ENCODE results near the gene IFIT3. TPM values are rescaled to one million over a fixed set of nuclear protein-coding genes. Genes with fewer than 3 reads are reported as not detected.
"Not testable (repeated sequence)": the region's sequence is repeated elsewhere in the genome, so short reads cannot be mapped to it uniquely, and the experiment has no call there.

IFIT3 gene
- total RNA-seq, 2 donors from 2014 or later = 0.42 TPM; not detected in 1

GRCh38 chr10:89329151-89329550 lies 1.4 kb downstream of the IFIT3 start:
- H3K9me3 ChIP-seq (ENCODE audit: control insufficient read depth, low read length) = no peaks in the 10 kb centered on the region
- H3K4me1 ChIP-seq (ENCODE audit: control insufficient read depth, insufficient read depth, low read length) = peaks cover 22% of the 10 kb centered on the region
- Mint-ChIP-seq H3K4me1 (peaks cover 50% of the 10 kb centered on the region), H3K4me3 (no peak overlapping the region), H3K27ac (no peak overlapping the region), H3K27me3 (ENCODE audit: insufficient read depth) (no peaks in the 10 kb centered on the region), H3K9me3 (no peaks in the 10 kb centered on the region), H3K36me3 (ENCODE audit: low read depth) (no peaks in the 10 kb centered on the region)
- H3K9ac ChIP-seq (ENCODE audit: extremely low read depth, low read length, poor library complexity, severe bottlenecking) = no peak overlapping the region
- WGBS, 2 experiments (ENCODE audit: insufficient coverage in 1 of 2, insufficient read length in 1 of 2) = 92% methylated on average over 1 of the region's 2 CpGs; no CpG with 5 or more reads in 1 of the 2 experiments
- no peaks in the 10 kb centered on the region for H3K27me3 ChIP-seq (ENCODE audit: control insufficient read depth, insufficient read depth, low read length, poor library complexity, severe bottlenecking)
- TF ChIP-seq CTCF (conservative IDR thresholded peaks at IDR 0.05) = no peak
- no peak overlapping the region for H3K4me3 ChIP-seq (ENCODE audit: low read length)
- H3K27ac ChIP-seq (ENCODE audit: low read depth, low read length) = no peak overlapping the region
- H3K36me3 ChIP-seq (ENCODE audit: control insufficient read depth, insufficient read depth, low read length) = no peaks in the 10 kb centered on the region
- no peak for DNase-seq

DNA sequence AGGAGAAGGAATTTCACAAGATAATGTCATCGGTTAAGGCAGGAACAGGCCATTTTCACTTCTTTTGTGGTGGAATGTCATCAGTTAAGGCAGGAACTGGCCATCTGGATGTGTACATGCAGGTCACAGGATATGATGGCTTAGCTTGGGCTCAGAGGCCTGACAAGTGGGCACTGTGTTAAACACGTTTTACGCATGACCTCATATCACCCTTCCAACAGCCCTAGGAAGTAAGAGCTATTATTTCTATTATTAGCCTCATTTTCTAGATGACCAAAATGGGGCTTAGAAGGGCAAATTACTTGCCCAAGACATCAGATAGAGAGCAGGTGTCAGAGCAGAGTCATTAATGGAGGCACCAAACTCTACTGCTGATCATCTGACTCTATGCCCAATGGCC lies 2.2 kb downstream of the IFIT3 start:
- H3K36me3 ChIP-seq (ENCODE audit: control insufficient read depth, insufficient read depth, low read length); H3K27me3 ChIP-seq (ENCODE audit: control insufficient read depth, insufficient read depth, low read length, poor library complexity, severe bottlenecking); DNase-seq; H3K4me3 ChIP-seq (ENCODE audit: low read length); H3K27me3 Mint-ChIP-seq (ENCODE audit: insufficient read depth); H3K9me3 ChIP-seq (ENCODE audit: control insufficient read depth, low read length); H3K36me3 Mint-ChIP-seq (ENCODE audit: low read depth); H3K4me3 Mint-ChIP-seq; H3K9ac ChIP-seq (ENCODE audit: extremely low read depth, low read length, poor library complexity, severe bottlenecking); H3K27ac ChIP-seq (ENCODE audit: low read depth, low read length); H3K9me3 Mint-ChIP-seq: not testable (repeated sequence)
- H3K4me1 Mint-ChIP-seq = peaks cover 51% of the 10 kb centered on the region
- WGBS, 2 experiments (ENCODE audit: insufficient coverage in 1 of 2, insufficient read length in 1 of 2) = 93% methylated on average over 3 of the region's 3 CpGs; no CpG with 5 or more reads in 1 of the 2 experiments
- H3K27ac Mint-ChIP-seq = peak overlapping the region; percentile 40
- H3K4me1 ChIP-seq (ENCODE audit: control insufficient read depth, insufficient read depth, low read length) = peaks cover 24% of the 10 kb centered on the region

- no peak overlapping the region for H3K4me3 Mint-ChIP-seq
- Histone ChIP-seq H3K9ac (ENCODE audit: extremely low read depth, low read length, poor library complexity, severe bottlenecking) (no peak overlapping the region), H3K4me3 (ENCODE audit: low read length) (no peak overlapping the region), H3K36me3 (ENCODE audit: control insufficient read depth, insufficient read depth, low read length) (no peaks in the 10 kb centered on the region), H3K9me3 (ENCODE audit: control insufficient read depth, low read length) (no peaks in the 10 kb centered on the region), H3K4me1 (ENCODE audit: control insufficient read depth, insufficient read depth, low read length) (peaks cover 25% of the 10 kb centered on the region), H3K27ac (ENCODE audit: low read depth, low read length) (no peak overlapping the region), H3K27me3 (ENCODE audit: control insufficient read depth, insufficient read depth, low read length, poor library complexity, severe bottlenecking) (no peaks in the 10 kb centered on the region)
- H3K27ac Mint-ChIP-seq = peak overlapping the region; percentile 58
- peaks cover 55% of the 10 kb centered on the region for H3K4me1 Mint-ChIP-seq
- no peaks in the 10 kb centered on the region for H3K27me3 Mint-ChIP-seq (ENCODE audit: insufficient read depth)
- H3K9me3 Mint-ChIP-seq = no peaks in the 10 kb centered on the region
- no peaks in the 10 kb centered on the region for H3K36me3 Mint-ChIP-seq (ENCODE audit: low read depth)
- no peak for TF ChIP-seq CTCF (conservative IDR thresholded peaks at IDR 0.05)
- DNase-seq = no peak
These were observed 2.9 kb downstream of the IFIT3 start for GRCh38 chr10:89330537-89331212.

DNA sequence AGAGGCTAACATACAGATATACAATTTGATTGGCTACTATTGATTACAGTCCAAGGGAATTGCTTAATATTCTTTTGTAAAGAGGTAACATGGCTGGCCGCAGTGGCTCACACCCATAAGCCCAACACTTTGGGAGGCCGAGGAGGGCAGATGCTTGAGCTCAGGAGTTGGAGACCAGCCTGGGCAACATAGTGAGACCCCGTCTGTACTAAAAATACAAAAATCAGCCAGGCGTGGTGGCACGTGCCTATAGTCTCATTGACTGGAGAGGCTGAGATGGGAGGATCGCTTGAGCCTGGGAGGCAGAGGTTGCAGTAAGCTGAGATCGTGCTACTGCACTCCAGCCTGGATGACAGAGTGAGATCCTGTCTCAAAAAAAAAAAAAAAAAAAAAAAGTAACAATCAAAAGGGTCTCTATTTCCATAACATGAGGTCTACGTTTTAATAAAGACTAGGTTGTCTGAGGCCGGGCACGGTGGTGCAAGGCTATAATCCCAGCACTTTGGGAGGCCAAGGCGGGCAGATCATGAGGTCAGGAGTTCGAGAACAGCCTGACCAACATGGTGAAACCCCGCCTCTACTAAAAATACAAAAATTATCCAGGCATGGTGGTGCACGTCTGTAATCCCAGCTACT lies 3.8 kb downstream of the IFIT3 start:
- H3K27me3 ChIP-seq (ENCODE audit: control insufficient read depth, insufficient read depth, low read length, poor library complexity, severe bottlenecking); H3K9ac ChIP-seq (ENCODE audit: extremely low read depth, low read length, poor library complexity, severe bottlenecking); DNase-seq; H3K27ac ChIP-seq (ENCODE audit: low read depth, low read length); H3K4me3 Mint-ChIP-seq; H3K4me3 ChIP-seq (ENCODE audit: low read length); H3K9me3 Mint-ChIP-seq; H3K36me3 Mint-ChIP-seq (ENCODE audit: low read depth); H3K9me3 ChIP-seq (ENCODE audit: control insufficient read depth, low read length); H3K27me3 Mint-ChIP-seq (ENCODE audit: insufficient read depth); H3K36me3 ChIP-seq (ENCODE audit: control insufficient read depth, insufficient read depth, low read length): not testable (repeated sequence)
- 92 to 94% methylated on average over 12 to 14 of the region's 14 CpGs for WGBS, 2 experiments (ENCODE audit: insufficient coverage in 1 of 2, insufficient read length in 1 of 2)
- H3K4me1 ChIP-seq (ENCODE audit: control insufficient read depth, insufficient read depth, low read length) = peaks cover 25% of the 10 kb centered on the region
- peak overlapping the region; percentile 58 for H3K27ac Mint-ChIP-seq
- peaks cover 55% of the 10 kb centered on the region for H3K4me1 Mint-ChIP-seq
